Measurements from ENCODE around the gene EIPR1. TPM values are rescaled to one million over a fixed set of nuclear protein-coding genes. Genes with fewer than 3 reads are reported as not detected.

EIPR1 gene
- total and polyA plus RNA-seq, 2 donors (not counting 1 experiment from before 2014, with no cell fraction given): 22.3 to 23.9 TPM

- H3K27me3 ChIP-seq (ENCODE audit: control insufficient read depth, insufficient read depth, low read length): no peaks in the 10 kb centered on the region
- no peak overlapping the region for H3K9ac ChIP-seq (ENCODE audit: insufficient read depth, low read length)
- H2AFZ ChIP-seq (ENCODE audit: low read length): no peak overlapping the region
- no peaks in the 10 kb centered on the region for H3K79me2 ChIP-seq (ENCODE audit: control insufficient read depth, insufficient read depth, low read length)
- H3K4me1 ChIP-seq (ENCODE audit: control insufficient read depth, extremely low read depth, insufficient read depth, low read length): no peaks in the 10 kb centered on the region
- H4K20me1 ChIP-seq (ENCODE audit: control insufficient read depth, extremely low read depth, insufficient read depth, low read length): no peaks in the 10 kb centered on the region
- no peak overlapping the region for H3K4me2 ChIP-seq (ENCODE audit: extremely low read depth, insufficient read depth, low read length)
- H3K27ac ChIP-seq (ENCODE audit: insufficient read depth, low read length): no peak overlapping the region
- no peak overlapping the region for H3K4me3 ChIP-seq (replicated peaks in 1 of 4; ENCODE audit: control extremely low read depth in 1 of 4, insufficient read depth in 1 of 4, low read depth in 3 of 4, low read length in 4 of 4)
- H3K36me3 ChIP-seq (ENCODE audit: control insufficient read depth, insufficient read depth, low read length): no peaks in the 10 kb centered on the region
- DNase-seq (ENCODE audit: low read depth in 2 of 2): no peak
- H3K9me3 ChIP-seq (ENCODE audit: control insufficient read depth, insufficient read depth, low read depth, low read length): no peaks in the 10 kb centered on the region
- TF ChIP-seq CTCF (conservative IDR thresholded peaks at IDR 0.05 in 1 of 2, IDR thresholded peaks at IDR 0.05 in 1 of 2; ENCODE audit: low read depth in 1 of 2, low read length in 2 of 2) (no peak), EZH2 (IDR thresholded peaks at IDR 0.05; ENCODE audit: low read length, missing control alignments) (no peak)
These were observed 21.6 kb downstream of the EIPR1 start for GRCh38 chr2:3355951-3356569.

GRCh38 chr2:3354986-3355385, 22.6 kb downstream of the EIPR1 start:
- Histone ChIP-seq H3K9ac (ENCODE audit: insufficient read depth, low read length) (no peak overlapping the region), H3K27me3 (ENCODE audit: control insufficient read depth, insufficient read depth, low read length) (no peaks in the 10 kb centered on the region), H3K4me2 (ENCODE audit: extremely low read depth, insufficient read depth, low read length) (no peak overlapping the region), H2AFZ (ENCODE audit: low read length) (no peak overlapping the region), H3K4me3 (replicated peaks in 1 of 4; ENCODE audit: control extremely low read depth in 1 of 4, insufficient read depth in 1 of 4, low read depth in 3 of 4, low read length in 4 of 4) (no peak overlapping the region), H3K9me3 (ENCODE audit: control insufficient read depth, insufficient read depth, low read depth, low read length) (no peaks in the 10 kb centered on the region), H3K79me2 (ENCODE audit: control insufficient read depth, insufficient read depth, low read length) (no peaks in the 10 kb centered on the region), H4K20me1 (ENCODE audit: control insufficient read depth, extremely low read depth, insufficient read depth, low read length) (no peaks in the 10 kb centered on the region), H3K4me1 (ENCODE audit: control insufficient read depth, extremely low read depth, insufficient read depth, low read length) (no peaks in the 10 kb centered on the region), H3K27ac (ENCODE audit: insufficient read depth, low read length) (no peak overlapping the region), H3K36me3 (ENCODE audit: control insufficient read depth, insufficient read depth, low read length) (no peaks in the 10 kb centered on the region)
- TF ChIP-seq EZH2 (IDR thresholded peaks at IDR 0.05; ENCODE audit: low read length, missing control alignments): no peak
- TF ChIP-seq CTCF (conservative IDR thresholded peaks at IDR 0.05 in 1 of 2, IDR thresholded peaks at IDR 0.05 in 1 of 2; ENCODE audit: low read depth in 1 of 2, low read length in 2 of 2): no peak
- DNase-seq (ENCODE audit: low read depth in 2 of 2): no peak

- Histone ChIP-seq H3K36me3 (ENCODE audit: control insufficient read depth, insufficient read depth, low read length) (no peaks in the 10 kb centered on the region), H3K4me1 (ENCODE audit: control insufficient read depth, extremely low read depth, insufficient read depth, low read length) (no peaks in the 10 kb centered on the region), H3K9me3 (ENCODE audit: control insufficient read depth, insufficient read depth, low read depth, low read length) (no peaks in the 10 kb centered on the region), H3K4me2 (ENCODE audit: extremely low read depth, insufficient read depth, low read length) (peak overlapping the region; percentile 8), H3K9ac (ENCODE audit: insufficient read depth, low read length) (no peak overlapping the region), H2AFZ (ENCODE audit: low read length) (no peak overlapping the region), H3K27me3 (ENCODE audit: control insufficient read depth, insufficient read depth, low read length) (no peaks in the 10 kb centered on the region), H4K20me1 (ENCODE audit: control insufficient read depth, extremely low read depth, insufficient read depth, low read length) (no peaks in the 10 kb centered on the region), H3K4me3 (replicated peaks in 1 of 4; ENCODE audit: control extremely low read depth in 1 of 4, insufficient read depth in 1 of 4, low read depth in 3 of 4, low read length in 4 of 4) (no peak overlapping the region), H3K27ac (ENCODE audit: insufficient read depth, low read length) (no peak overlapping the region), H3K79me2 (ENCODE audit: control insufficient read depth, insufficient read depth, low read length) (no peaks in the 10 kb centered on the region)
- TF ChIP-seq EZH2 (IDR thresholded peaks at IDR 0.05; ENCODE audit: low read length, missing control alignments) (no peak), CTCF (conservative IDR thresholded peaks at IDR 0.05 in 1 of 2, IDR thresholded peaks at IDR 0.05 in 1 of 2; ENCODE audit: low read depth in 1 of 2, low read length in 2 of 2) (no peak)
- DNase-seq (ENCODE audit: low read depth in 2 of 2): peak in 1 of 2 donors; percentile 60
These were observed 28.4 kb downstream of the EIPR1 start for GRCh38 chr2:3349211-3349693.
